ENCODE data around the gene SPG7.

Gene SPG7

DNA sequence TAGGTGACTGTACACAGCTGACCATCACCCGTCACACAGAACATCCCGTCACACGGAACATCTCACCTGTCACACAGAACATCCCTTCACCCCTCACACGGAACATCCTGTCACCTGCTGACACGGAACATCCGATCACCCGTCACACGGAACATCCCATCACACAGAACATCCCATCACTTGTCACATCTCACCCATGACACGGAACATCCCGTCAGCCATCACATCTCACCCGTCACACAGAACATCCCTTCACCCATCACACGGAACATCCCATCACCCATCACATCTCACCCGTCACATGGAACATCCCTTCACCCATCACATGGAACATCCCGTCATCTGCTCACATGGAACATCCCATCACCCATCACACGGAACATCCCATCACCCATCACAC, 71.1 kb downstream of the SPG7 start:
- H3K4me3 ChIP-seq (ENCODE audit: low read depth, low read length) = no peak overlapping the region
- no peaks in the 10 kb centered on the region for H3K4me1 ChIP-seq (ENCODE audit: control insufficient read depth, insufficient read depth, low read length)
- CTCF ChIA-PET = no interaction called here
- no peak for TF ChIP-seq ZNF677 (tag by site-specific recombination; IDR thresholded peaks at IDR 0.05)
- TF ChIP-seq, protein P1, sequence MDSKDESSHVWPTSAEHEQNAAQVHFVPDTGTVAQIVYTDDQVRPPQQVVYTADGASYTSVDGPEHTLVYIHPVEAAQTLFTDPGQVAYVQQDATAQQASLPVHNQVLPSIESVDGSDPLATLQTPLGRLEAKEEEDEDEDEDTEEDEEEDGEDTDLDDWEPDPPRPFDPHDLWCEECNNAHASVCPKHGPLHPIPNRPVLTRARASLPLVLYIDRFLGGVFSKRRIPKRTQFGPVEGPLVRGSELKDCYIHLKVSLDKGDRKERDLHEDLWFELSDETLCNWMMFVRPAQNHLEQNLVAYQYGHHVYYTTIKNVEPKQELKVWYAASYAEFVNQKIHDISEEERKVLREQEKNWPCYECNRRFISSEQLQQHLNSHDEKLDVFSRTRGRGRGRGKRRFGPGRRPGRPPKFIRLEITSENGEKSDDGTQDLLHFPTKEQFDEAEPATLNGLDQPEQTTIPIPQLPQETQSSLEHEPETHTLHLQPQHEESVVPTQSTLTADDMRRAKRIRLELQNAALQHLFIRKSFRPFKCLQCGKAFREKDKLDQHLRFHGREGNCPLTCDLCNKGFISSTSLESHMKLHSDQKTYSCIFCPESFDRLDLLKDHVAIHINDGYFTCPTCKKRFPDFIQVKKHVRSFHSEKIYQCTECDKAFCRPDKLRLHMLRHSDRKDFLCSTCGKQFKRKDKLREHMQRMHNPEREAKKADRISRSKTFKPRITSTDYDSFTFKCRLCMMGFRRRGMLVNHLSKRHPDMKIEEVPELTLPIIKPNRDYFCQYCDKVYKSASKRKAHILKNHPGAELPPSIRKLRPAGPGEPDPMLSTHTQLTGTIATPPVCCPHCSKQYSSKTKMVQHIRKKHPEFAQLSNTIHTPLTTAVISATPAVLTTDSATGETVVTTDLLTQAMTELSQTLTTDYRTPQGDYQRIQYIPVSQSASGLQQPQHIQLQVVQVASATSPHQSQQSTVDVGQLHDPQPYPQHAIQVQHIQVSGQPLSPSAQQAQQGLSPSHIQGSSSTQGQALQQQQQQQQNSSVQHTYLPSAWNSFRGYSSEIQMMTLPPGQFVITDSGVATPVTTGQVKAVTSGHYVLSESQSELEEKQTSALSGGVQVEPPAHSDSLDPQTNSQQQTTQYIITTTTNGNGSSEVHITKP (tag by site-specific recombination; IDR thresholded peaks at IDR 0.05) = peak; percentile 76
- H3K36me3 ChIP-seq (ENCODE audit: control insufficient read depth in 2 of 2, insufficient read depth in 1 of 2, low read length in 2 of 2) = no peaks in the 10 kb centered on the region
- POLR2A ChIA-PET = interaction anchor here (0.7 kb wide), 1 partner anchor 107 kb away, joined by 3 read pairs; the partner anchor contains the start of gene CDK10
- no peaks in the 10 kb centered on the region for H3K9me3 ChIP-seq (ENCODE audit: control insufficient read depth, insufficient read depth, low read depth, low read length)
- H3K27ac ChIP-seq (ENCODE audit: extremely low read depth, low read depth, low read length) = no peak overlapping the region

DNA sequence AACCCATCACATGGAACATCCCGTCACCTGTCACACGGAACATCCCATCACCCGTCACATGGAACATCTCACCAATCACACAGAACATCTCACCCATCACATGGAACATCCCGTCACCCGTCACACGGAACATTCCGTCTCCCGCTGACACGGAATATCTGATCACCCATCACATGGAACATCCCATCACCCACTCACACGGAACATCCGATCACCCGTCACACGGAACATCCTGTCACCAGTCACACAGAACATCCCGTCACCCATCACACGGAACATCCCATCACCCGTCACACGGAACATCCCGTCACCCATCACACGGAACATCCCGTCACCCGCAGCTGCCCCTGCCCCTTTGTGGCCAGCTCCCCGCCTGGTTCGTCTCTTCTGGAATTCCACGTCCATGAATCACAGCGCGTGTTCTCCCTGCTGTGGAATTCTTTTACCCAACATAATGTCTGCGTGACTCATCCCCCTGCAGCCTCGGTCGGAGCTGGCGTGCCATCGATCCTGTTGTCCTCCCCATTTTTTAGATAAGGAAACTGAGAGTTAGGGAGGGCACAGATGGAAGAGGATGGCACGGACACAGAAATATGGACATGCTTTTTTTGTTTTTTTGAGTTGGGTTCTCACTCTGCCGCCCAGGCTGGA, 73.0 kb downstream of the SPG7 start:
- TF ChIP-seq, protein P1 (tag by site-specific recombination; IDR thresholded peaks at IDR 0.05) = peak; percentile 44
- TF ChIP-seq ZNF324 (tag by site-specific recombination; IDR thresholded peaks at IDR 0.05) (no peak), ZNF48 (tag by site-specific recombination; IDR thresholded peaks at IDR 0.05) (no peak), ZNF302 (tag by site-specific recombination; IDR thresholded peaks at IDR 0.05; ENCODE audit: low read depth) (no peak)
- TF ChIP-seq, protein P2, sequence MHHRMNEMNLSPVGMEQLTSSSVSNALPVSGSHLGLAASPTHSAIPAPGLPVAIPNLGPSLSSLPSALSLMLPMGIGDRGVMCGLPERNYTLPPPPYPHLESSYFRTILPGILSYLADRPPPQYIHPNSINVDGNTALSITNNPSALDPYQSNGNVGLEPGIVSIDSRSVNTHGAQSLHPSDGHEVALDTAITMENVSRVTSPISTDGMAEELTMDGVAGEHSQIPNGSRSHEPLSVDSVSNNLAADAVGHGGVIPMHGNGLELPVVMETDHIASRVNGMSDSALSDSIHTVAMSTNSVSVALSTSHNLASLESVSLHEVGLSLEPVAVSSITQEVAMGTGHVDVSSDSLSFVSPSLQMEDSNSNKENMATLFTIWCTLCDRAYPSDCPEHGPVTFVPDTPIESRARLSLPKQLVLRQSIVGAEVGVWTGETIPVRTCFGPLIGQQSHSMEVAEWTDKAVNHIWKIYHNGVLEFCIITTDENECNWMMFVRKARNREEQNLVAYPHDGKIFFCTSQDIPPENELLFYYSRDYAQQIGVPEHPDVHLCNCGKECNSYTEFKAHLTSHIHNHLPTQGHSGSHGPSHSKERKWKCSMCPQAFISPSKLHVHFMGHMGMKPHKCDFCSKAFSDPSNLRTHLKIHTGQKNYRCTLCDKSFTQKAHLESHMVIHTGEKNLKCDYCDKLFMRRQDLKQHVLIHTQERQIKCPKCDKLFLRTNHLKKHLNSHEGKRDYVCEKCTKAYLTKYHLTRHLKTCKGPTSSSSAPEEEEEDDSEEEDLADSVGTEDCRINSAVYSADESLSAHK (tag by site-specific recombination; IDR thresholded peaks at IDR 0.05) = no peak
- H3K9me3 ChIP-seq (ENCODE audit: control insufficient read depth, insufficient read depth, low read depth, low read length) = no peaks in the 10 kb centered on the region
- no peaks in the 10 kb centered on the region for H3K36me3 ChIP-seq (ENCODE audit: control insufficient read depth in 2 of 2, insufficient read depth in 1 of 2, low read length in 2 of 2)
- no peak overlapping the region for H3K27ac ChIP-seq (ENCODE audit: extremely low read depth, low read depth, low read length)
- H3K4me3 ChIP-seq (ENCODE audit: low read depth, low read length) = no peak overlapping the region
- ChIA-PET CTCF (no interaction called here), POLR2A (interaction anchor here (0.7 kb wide), 1 partner anchor 285 kb away, joined by 3 read pairs; no protein-coding TSS in a partner anchor)
- H3K4me1 ChIP-seq (ENCODE audit: control insufficient read depth, insufficient read depth, low read length) = no peaks in the 10 kb centered on the region

DNA sequence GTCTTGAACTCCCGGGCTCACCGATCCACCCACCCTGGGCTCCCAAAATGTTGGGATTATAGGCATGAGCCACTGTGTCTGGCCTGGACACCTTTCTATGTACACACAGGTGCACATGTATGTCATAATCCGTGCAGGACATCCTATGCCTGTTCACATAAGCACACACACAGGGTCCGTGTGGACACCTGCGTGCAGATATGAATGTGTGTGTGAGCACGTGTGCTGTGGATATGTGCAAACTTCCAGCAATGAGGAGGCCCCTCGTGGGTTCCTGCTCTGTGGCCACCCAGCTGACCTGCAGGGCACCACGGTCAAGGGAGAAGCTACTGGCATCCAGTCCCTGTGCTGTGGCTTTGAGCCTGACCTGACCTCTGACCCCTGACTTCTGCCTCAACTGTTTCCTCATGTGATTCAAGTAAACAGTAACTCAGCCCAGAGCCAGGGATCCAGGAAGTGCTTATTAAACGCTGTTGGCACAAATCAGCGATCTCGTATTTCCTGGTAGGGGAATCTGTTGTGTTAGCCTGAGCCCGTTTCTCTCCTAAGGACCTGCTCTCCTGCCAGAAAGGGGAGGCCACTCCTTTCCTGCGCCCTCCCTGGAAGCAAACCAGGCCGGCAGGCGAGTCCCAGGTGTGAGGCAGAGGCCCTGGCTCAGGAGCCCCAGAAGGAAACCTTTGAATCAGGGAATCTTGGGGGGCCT, 73.8 kb downstream of the SPG7 start:
- no peak overlapping the region for H3K27ac ChIP-seq (ENCODE audit: extremely low read depth, low read depth, low read length)
- no peak overlapping the region for H3K4me3 ChIP-seq (ENCODE audit: low read depth, low read length)
- CTCF ChIA-PET = no interaction called here
- POLR2A ChIA-PET = interaction anchor here (0.7 kb wide), 1 partner anchor 285 kb away, joined by 3 read pairs; no protein-coding TSS in a partner anchor
- no peaks in the 10 kb centered on the region for H3K36me3 ChIP-seq (ENCODE audit: control insufficient read depth in 2 of 2, insufficient read depth in 1 of 2, low read length in 2 of 2)
- H3K9me3 ChIP-seq (ENCODE audit: control insufficient read depth, insufficient read depth, low read depth, low read length) = no peaks in the 10 kb centered on the region
- H3K4me1 ChIP-seq (ENCODE audit: control insufficient read depth, insufficient read depth, low read length) = no peaks in the 10 kb centered on the region
- TF ChIP-seq ZNF2 (tag by site-specific recombination; IDR thresholded peaks at IDR 0.05) = no peak
- no peak for TF ChIP-seq ZBTB20 (tag by site-specific recombination; IDR thresholded peaks at IDR 0.05)
- no peak for TF ChIP-seq BCL11B (tag by site-specific recombination; IDR thresholded peaks at IDR 0.05; ENCODE audit: low read depth)
- TF ChIP-seq, protein P3, sequence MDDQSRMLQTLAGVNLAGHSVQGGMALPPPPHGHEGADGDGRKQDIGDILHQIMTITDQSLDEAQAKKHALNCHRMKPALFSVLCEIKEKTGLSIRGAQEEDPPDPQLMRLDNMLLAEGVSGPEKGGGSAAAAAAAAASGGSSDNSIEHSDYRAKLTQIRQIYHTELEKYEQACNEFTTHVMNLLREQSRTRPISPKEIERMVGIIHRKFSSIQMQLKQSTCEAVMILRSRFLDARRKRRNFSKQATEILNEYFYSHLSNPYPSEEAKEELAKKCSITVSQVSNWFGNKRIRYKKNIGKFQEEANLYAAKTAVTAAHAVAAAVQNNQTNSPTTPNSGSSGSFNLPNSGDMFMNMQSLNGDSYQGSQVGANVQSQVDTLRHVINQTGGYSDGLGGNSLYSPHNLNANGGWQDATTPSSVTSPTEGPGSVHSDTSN (CRISPR knock-in tag; IDR thresholded peaks at IDR 0.05) = no peak
- TF ChIP-seq MYNN (tag by site-specific recombination; IDR thresholded peaks at IDR 0.05; ENCODE audit: borderline replicate concordance) = no peak
- TF ChIP-seq ZNF76 (tag by site-specific recombination; IDR thresholded peaks at IDR 0.05; ENCODE audit: borderline replicate concordance, low read depth) = no peak
- no peak for TF ChIP-seq ZNF19 (tag by site-specific recombination; IDR thresholded peaks at IDR 0.05; ENCODE audit: low read depth)
- no peak for TF ChIP-seq ZNF311 (tag by site-specific recombination; IDR thresholded peaks at IDR 0.05; ENCODE audit: borderline replicate concordance)
- no peak for TF ChIP-seq ZFP69B (tag by site-specific recombination; IDR thresholded peaks at IDR 0.05)
- TF ChIP-seq ZNF16 (tag by site-specific recombination; IDR thresholded peaks at IDR 0.05; ENCODE audit: low read depth) = no peak
- TF ChIP-seq GLIS2 (tag by site-specific recombination; IDR thresholded peaks at IDR 0.05) = no peak
- TF ChIP-seq ZNF239 (tag by site-specific recombination; IDR thresholded peaks at IDR 0.05) = no peak
- TF ChIP-seq ZNF670 (tag by site-specific recombination; IDR thresholded peaks at IDR 0.05; ENCODE audit: low read depth) = no peak

All from HEK293 (cell line).